DND-41 (cell line): Measurements from ENCODE around the gene IL17REL.

Experiments used
- CTCF ChIP-seq: IDR thresholded peaks from 2 replicates; pipeline ENCODE4 v1.5.1; 2012; ENCODE audit warnings: borderline replicate concordance, low read length, moderate library complexity, mild to moderate bottlenecking; ENCODE audit not compliant: poor library complexity, severe bottlenecking; ENCODE audit errors: extremely low read depth
- EZH2 ChIP-seq: IDR thresholded peaks from 3 replicates; pipeline ENCODE4 v1.6.1; 2012; ENCODE audit warnings: borderline replicate concordance, low read depth, mild to moderate bottlenecking, moderate library complexity, low read length, inconsistent platforms; ENCODE audit not compliant: severe bottlenecking

- no peak for TF ChIP-seq CTCF
- TF ChIP-seq EZH2, result no peak
These were observed 29.2 kb downstream of the IL17REL start for GRCh38 chr22:49983148-49984042.
